Mammary epithelial cell (primary cell): Measurements from ENCODE around the gene KIRREL3.

Source experiments
- EZH2 ChIP-seq: IDR thresholded peaks from 2 replicates; pipeline ENCODE4 v1.6.1; 2012; ENCODE audit warnings: low read length, inconsistent platforms, borderline replicate concordance
- TF ChIP-seq, protein P1 (sequence below), 2 donors: IDR thresholded peaks in 1 of 2; conservative IDR thresholded peaks in 1 of 2; 2 replicates each; pipeline ENCODE4 v1.5.1; 2011 to 2012; ENCODE audit warnings: inconsistent platforms in 2 of 2, low read length in 2 of 2, mild to moderate bottlenecking in 2 of 2, control low read depth in 1 of 2, low read depth in 1 of 2; ENCODE audit not compliant: insufficient read depth in 1 of 2; ENCODE audit errors: extremely low read depth in 1 of 2

GRCh38 chr11:126660761-126661425 is 339.7 kb downstream of the KIRREL3 start:
- TF ChIP-seq, protein P1, sequence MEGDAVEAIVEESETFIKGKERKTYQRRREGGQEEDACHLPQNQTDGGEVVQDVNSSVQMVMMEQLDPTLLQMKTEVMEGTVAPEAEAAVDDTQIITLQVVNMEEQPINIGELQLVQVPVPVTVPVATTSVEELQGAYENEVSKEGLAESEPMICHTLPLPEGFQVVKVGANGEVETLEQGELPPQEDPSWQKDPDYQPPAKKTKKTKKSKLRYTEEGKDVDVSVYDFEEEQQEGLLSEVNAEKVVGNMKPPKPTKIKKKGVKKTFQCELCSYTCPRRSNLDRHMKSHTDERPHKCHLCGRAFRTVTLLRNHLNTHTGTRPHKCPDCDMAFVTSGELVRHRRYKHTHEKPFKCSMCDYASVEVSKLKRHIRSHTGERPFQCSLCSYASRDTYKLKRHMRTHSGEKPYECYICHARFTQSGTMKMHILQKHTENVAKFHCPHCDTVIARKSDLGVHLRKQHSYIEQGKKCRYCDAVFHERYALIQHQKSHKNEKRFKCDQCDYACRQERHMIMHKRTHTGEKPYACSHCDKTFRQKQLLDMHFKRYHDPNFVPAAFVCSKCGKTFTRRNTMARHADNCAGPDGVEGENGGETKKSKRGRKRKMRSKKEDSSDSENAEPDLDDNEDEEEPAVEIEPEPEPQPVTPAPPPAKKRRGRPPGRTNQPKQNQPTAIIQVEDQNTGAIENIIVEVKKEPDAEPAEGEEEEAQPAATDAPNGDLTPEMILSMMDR (conservative IDR thresholded peaks at IDR 0.05 in 1 of 2, IDR thresholded peaks at IDR 0.05 in 1 of 2; ENCODE audit: extremely low read depth in 1 of 2, insufficient read depth in 1 of 2, low read depth in 1 of 2, low read length in 2 of 2), result no peak
- TF ChIP-seq EZH2, result no peak
